ENCODE measurements around the gene MTX1. TPM values are rescaled to one million over a fixed set of nuclear protein-coding genes. Genes with fewer than 3 reads are reported as not detected.

Gene MTX1
- total RNA-seq, 3 donors from 2014 or later: 26.1 to 41.1 (median 35.6) TPM

DNA sequence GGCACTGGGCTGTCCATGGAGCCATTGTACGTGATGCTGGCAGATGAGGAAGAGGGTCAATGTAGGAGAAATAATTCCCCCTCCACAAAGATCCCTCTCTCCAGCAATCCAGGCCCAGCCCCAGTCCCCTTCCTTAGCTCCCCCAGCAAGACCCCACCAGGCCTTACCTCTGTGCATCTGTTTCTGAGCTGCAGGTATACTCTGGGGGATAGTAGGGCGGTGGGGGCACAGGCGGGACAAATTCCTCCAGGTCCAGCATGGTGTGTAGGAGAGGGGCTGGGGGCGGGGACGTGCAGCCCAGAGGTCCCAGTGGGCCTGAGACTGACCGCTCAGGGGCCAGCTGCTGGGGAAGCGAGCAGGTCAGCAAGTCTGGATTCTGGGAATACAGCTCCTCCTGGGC lies 43.1 kb downstream of the MTX1 start:
- no peak for DNase-seq
- Histone ChIP-seq H3K36me3 (ENCODE audit: low read depth) (no peaks in the 10 kb centered on the region), H3K4me3 (no peak overlapping the region), H3K4me1 (ENCODE audit: low read depth) (peaks cover 10% of the 10 kb centered on the region), H3K9me3 (no peaks in the 10 kb centered on the region)
- no peak for ATAC-seq
- TF ChIP-seq, protein P1, sequence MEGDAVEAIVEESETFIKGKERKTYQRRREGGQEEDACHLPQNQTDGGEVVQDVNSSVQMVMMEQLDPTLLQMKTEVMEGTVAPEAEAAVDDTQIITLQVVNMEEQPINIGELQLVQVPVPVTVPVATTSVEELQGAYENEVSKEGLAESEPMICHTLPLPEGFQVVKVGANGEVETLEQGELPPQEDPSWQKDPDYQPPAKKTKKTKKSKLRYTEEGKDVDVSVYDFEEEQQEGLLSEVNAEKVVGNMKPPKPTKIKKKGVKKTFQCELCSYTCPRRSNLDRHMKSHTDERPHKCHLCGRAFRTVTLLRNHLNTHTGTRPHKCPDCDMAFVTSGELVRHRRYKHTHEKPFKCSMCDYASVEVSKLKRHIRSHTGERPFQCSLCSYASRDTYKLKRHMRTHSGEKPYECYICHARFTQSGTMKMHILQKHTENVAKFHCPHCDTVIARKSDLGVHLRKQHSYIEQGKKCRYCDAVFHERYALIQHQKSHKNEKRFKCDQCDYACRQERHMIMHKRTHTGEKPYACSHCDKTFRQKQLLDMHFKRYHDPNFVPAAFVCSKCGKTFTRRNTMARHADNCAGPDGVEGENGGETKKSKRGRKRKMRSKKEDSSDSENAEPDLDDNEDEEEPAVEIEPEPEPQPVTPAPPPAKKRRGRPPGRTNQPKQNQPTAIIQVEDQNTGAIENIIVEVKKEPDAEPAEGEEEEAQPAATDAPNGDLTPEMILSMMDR (IDR thresholded peaks at IDR 0.05): no peak
- intact Hi-C loops (cut with DNase I, micrococcal nuclease): loop anchor here in 1 of 2 donors (10.0 kb wide), 1 partner anchor 73 kb away; the partner anchor contains the start of gene RUSC1

DNA sequence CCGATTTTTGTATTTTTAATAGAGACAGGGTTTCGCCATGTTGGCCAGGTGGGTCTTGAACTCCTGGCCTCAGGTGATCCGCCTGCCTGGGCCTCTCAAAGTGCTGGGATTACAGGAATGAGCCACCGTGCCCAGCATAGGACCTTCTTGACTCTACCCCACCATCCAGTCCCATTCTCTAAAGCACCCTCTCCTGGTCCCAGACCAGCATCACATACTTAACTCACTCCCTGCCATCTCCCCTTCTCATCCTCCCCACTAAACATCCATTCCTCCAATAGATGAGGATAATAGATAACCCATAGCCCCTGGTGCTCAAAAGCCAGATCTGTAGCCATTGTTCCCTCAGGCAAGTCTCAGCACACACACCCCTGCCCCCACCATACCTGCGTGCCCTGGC lies 44.7 kb downstream of the MTX1 start:
- Histone ChIP-seq H3K36me3 (ENCODE audit: low read depth) (no peaks in the 10 kb centered on the region), H3K9me3 (no peaks in the 10 kb centered on the region), H3K4me3 (no peak overlapping the region), H3K4me1 (ENCODE audit: low read depth) (peaks cover 10% of the 10 kb centered on the region)
- ATAC-seq: no peak
- no peak for DNase-seq
- TF ChIP-seq, protein P1 (IDR thresholded peaks at IDR 0.05): no peak
- intact Hi-C loops (cut with DNase I, micrococcal nuclease): loop anchor here in 1 of 2 donors (10.0 kb wide), 1 partner anchor 72 kb away; the partner anchor contains the start of gene RUSC1

DNA sequence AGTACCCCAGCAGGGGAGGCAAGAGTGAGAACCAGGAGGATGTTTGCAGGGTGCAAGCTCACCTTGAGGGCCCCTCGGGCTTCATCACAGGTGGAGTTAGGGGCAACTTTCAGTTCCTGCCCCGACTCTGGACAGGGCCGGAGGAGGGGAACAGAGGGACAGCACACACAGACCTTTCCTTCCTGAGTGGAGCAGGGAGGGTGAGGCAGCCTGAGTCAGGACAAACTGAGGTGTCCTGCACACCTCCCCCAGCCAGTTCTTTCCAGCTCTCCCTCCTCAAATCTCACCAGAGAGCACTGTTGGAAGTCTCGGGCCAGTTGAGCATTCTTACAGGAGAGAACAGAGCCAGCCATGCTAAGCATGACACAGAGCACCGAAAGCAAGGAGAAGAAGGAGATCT lies 45.3 kb downstream of the MTX1 start:
- DNase-seq (no peak), ATAC-seq (no peak)
- Histone ChIP-seq H3K4me1 (ENCODE audit: low read depth) (peaks cover 10% of the 10 kb centered on the region), H3K4me3 (no peak overlapping the region), H3K9me3 (no peaks in the 10 kb centered on the region), H3K36me3 (ENCODE audit: low read depth) (no peaks in the 10 kb centered on the region)
- intact Hi-C loops (cut with DNase I, micrococcal nuclease): loop anchor here in 1 of 2 donors (10.0 kb wide), 1 partner anchor 71 kb away; the partner anchor contains the start of gene RUSC1
- TF ChIP-seq, protein P1 (IDR thresholded peaks at IDR 0.05): no peak

DNA sequence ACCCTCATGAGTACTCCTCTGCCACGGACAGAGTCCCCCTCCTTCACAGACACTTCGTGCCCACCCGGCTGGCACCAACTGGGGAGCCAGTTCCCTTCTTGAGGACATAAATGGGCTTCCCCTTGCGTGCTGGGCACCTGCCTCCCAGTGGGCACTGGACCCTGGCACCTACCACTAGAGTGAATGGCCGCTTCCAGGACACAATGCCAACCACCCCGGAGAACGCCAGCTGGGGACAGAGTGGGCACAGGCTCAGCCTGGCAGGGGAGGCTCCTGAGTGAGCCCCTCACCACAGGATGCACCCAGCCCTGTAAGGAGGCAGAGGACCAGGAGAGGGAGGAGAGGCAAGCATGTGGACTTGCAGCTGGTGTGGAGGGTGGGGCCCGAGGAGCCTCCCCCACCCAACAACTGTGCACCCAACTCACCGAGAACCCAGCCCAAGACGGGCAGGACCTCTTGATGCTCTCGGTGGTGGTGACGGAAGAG lies 45.8 kb downstream of the MTX1 start:
- intact Hi-C loops (cut with DNase I, micrococcal nuclease): loop anchor here in 1 of 2 donors (10.0 kb wide), 1 partner anchor 71 kb away; the partner anchor contains the start of gene RUSC1
- H3K36me3 ChIP-seq (ENCODE audit: low read depth): no peaks in the 10 kb centered on the region
- H3K4me1 ChIP-seq (ENCODE audit: low read depth): peaks cover 10% of the 10 kb centered on the region
- TF ChIP-seq, protein P1 (IDR thresholded peaks at IDR 0.05): no peak
- DNase-seq: no peak
- no peak overlapping the region for H3K4me3 ChIP-seq
- ATAC-seq: no peak
- H3K9me3 ChIP-seq: no peaks in the 10 kb centered on the region

DNA sequence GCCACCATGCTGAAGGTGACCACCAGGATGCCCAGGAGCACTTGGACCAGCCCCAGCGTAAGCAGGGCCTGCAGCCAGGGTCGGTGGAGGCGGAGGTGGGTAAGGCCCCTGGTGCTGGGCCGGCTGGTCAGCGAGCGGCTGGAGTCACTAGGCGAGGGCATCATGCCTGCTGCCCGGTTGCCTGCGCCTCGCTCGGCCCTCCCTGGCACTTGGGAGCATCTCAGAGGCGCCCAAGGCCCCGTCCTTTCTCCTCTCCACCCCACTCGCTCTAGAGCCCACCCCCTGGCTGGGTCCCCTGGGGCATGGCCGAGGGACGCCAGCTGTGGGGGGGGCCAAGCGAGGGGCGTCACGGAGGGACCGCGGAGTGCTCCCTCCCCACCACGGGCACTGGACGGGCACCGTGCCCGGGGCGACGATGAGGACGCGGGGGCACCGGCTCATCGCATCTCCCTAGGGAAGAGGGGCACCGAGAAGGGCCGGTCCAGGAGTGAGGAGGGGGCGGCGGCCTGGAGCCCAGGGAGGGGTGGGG lies 46.3 kb downstream of the MTX1 start:
- DNase-seq: peak; percentile 23 to 71 (median 62)
- Histone ChIP-seq H3K36me3 (ENCODE audit: low read depth) (no peaks in the 10 kb centered on the region), H3K4me3 (peak overlapping the region; percentile 63), H3K4me1 (ENCODE audit: low read depth) (peaks cover 10% of the 10 kb centered on the region), H3K9me3 (no peaks in the 10 kb centered on the region)
- TF ChIP-seq, protein P1 (IDR thresholded peaks at IDR 0.05): no peak
- intact Hi-C loops (cut with DNase I, micrococcal nuclease): loop anchor here in 1 of 2 donors (10.0 kb wide), 1 partner anchor 70 kb away; the partner anchor contains the start of gene RUSC1
- peak; percentile 15 for ATAC-seq

All from mucosa of descending colon (tissue), 3 donors.